HG03571 (cell line): Measurements from ENCODE around the gene ZNF593OS.

Source experiments
- ATAC-seq: cut with Tn5 transposase; IDR thresholded peaks from one replicate; pipeline ENCODE4 v1.9.1; 2021; ENCODE audit not compliant: unreplicated experiment

Gene ZNF593OS

GRCh38 chr1:26171084-26172072 lies at the start of gene ZNF593OS:
ZNF593OS (minus strand) TSS chr1:26171832; CDS start chr1:26171661, 171 bp downstream.
- no peak for ATAC-seq

GRCh38 chr1:26221094-26221493 lies 49.5 kb upstream of the ZNF593OS start:
- no peak for ATAC-seq

- no peak for ATAC-seq
Measured at GRCh38 chr1:26220199-26220912, 48.7 kb upstream of the ZNF593OS start.

DNA sequence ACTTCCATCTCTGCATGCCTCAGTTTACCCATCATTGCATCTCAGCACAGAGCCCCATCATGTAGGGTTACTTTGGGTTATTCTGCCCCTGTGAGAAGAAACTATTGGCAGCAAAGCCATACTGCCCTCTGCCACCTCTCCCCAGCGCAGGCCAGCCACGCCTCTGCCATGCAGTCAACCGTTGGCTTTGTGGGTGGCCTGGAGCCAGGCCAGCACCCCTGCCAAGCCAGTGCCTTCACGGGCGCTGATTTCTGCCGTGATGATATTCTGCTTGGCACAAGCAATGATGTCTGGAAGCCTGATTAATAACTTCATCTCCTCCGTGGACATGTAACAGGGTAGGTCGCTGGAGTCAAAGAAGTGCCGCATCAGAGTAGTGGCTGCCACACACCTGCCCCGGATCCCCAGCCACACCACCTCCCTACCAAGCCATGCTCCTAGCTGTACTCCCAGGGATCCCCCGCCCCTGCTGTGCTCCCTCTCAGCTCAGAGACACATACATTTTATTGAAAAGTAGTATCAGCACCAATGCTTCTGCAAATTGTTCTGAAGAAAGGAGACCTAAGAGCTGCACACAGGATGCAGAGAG lies 47.4 kb upstream of the ZNF593OS start:
- no peak for ATAC-seq

GRCh38 chr1:26215246-26215645 lies 43.6 kb upstream of the ZNF593OS start:
- no peak for ATAC-seq

DNA sequence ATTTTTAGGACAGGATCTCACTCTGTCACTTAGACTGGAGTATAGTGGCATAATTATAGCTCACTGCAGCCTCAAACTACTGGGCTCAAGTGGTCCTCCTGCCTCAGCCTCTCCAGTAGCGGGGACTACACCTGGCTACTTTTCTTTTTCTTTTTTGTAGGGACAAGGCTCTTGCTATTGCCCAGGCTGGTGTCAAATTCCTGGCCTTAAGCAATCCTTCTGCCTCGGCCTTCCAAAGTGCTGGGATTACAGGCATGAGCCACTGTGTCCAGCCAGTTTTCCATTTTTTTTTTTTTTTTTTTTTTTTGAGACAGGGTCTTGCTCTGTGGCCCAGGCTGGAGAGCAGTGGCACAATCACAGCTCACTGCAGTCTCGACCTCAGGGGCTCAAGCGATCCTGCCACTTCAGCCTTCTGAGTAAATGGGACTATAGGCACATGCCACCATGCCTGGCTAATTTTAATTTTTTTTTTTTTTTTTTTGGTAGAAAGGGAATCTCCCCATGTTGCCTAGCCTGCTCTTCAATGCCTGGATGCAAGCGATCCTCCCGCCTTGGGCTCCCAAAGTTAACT lies 41.8 kb upstream of the ZNF593OS start:
- no peak for ATAC-seq

DNA sequence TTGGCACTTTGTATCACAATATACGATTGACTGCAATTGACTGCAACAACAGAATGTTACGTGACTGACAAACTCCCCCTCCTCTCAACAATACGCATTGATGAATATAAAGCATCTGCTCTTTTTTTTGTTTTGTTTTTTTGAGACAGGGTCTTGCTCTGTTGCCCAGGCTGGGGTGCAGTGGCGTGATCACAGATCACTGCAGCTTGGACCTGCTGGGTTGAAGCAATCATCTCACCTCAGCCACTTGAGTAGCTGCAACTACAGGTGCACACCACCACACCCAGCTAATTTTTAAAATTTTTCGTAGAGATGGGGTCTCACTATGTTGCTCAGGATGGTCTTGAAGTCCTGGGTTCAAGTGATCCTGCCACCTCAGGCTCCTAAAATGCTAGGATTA lies 41.1 kb upstream of the ZNF593OS start:
- ATAC-seq, result no peak

- ATAC-seq, result no peak
Measured at GRCh38 chr1:26210147-26210870, 38.7 kb upstream of the ZNF593OS start.

GRCh38 chr1:26203642-26204318 lies 32.1 kb upstream of the ZNF593OS start:
- no peak for ATAC-seq

DNA sequence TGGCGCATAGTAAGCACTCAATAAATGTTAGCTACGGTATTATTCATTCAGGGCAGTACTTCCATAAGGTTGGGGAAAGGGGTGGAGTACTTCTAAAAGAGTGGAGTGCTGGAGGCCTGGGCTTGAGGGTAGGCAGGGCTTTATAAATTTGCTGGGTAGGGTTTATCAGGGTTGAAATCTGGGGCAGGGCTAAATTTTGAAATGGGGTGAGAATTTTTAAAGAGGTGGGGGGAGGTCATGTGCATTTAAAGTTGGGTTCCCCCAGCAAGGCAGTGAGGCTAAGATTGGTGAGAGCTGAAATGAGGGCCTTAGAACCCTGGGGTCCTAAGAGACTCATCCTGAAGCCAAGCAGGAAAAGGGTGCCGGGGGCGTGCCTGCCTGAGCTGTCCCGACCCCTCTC lies 28.8 kb upstream of the ZNF593OS start:
- no peak for ATAC-seq

DNA sequence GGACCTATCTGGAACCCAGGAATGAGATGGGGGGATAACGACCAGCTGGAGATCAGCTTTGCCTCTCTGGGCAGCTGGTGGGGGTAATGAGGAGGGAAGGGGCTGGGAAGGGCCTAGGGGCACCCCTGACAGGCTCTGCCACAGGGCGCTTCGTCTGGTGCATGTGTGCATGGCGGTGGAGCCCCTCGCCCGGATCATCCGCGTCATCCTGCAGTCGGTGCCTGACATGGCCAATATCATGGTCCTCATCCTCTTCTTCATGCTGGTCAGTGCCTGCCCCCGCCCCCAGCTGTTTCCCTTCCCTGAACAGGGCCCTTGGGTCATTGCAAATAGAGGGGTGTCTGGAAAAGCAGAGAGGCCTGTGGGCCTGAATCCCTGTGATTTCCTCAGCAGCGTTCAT lies 26.2 kb upstream of the ZNF593OS start:
- no peak for ATAC-seq

DNA sequence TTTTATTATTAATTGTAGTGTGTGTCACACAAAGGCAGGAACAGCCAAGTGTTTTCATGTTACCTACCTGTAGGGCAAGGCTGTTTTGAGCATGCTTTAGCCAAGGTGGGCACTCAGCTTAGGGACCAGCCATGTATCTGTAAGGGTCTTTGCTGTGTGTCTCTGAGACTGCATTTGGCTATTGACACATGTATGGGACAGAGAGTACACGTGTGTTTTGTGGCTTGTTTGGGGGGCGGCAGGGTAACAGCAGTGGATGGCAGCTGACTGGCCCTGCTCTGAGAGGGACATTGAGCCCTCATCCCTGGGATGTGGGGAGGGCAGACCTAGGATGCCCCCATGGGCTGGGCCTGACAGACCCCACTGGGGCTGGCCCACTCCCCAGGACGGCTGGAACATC lies 25.7 kb upstream of the ZNF593OS start:
- no peak for ATAC-seq

DNA sequence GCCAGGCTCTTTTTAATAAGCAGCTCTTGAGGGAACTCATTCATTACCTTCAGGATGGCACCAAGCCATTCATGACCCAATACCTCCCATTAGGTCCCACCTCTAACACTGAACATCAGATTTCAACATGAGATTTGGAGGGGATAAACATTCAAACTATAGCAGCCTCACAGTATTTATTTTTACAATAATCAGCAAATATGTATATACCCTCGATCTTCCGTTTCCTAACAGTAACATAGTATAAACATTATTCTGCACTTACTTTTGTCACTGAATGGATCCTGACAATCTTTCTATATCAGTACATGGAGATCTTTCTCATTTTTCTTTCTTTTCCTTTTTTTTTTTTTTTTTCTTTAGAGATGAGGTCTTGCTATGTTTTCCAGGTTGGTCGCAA lies 24.2 kb upstream of the ZNF593OS start:
- no peak for ATAC-seq

DNA sequence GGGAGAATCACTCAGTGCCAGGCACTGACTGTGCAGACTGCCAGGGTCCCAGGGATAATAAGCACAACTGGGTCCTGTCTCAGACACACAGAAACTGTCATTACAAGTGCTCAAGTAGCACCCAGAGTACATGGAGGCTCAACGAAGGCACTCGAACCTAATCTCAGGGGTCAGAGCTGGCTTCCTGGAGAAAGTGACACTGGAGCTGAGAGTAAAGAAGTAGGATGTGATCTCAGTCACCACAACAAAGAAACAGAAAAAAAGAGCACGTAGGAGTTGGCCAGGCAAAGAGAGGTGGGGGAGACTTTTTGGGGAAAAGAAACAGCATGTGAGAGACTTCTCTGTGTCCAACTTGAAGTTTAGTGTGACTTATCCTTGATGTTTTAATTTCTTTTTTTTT lies 20.1 kb upstream of the ZNF593OS start:
- ATAC-seq, result no peak

DNA sequence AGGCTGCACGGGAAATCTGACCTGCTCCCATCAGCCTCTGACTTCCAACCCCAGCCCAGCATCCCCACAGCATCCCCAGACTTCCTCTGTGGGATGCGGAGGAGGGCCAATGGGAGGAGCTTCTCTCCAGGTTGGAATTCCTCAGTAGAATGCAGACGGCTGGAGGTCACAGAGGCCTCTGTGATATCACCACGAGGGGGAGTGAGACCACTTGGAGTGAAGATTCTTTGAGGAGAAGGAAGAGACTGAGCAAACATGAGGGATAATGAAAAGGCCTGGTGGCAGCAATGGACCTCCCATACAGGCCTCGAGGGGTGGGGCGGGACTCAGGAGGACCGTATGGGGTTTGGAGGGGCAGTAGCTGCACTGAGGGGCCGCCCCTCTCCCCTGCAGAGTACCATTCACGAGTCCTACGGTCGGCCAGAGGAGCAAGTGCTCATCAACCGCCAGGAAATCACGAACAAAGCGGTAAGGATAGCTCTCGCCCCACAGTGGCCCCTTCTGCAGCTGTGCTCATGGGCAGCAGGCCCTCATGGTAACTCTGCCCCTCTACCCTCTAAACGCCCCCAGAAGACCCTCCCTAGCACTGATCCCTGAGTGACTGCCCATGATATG lies 18.8 kb upstream of the ZNF593OS start, which contains the start of gene CATSPER4:
Gene CATSPER4 (plus strand): TSS at position 230 of the 615 bp plus-strand sequence. CDS start 26 bp downstream, at position 256.
- ATAC-seq, result no peak

DNA sequence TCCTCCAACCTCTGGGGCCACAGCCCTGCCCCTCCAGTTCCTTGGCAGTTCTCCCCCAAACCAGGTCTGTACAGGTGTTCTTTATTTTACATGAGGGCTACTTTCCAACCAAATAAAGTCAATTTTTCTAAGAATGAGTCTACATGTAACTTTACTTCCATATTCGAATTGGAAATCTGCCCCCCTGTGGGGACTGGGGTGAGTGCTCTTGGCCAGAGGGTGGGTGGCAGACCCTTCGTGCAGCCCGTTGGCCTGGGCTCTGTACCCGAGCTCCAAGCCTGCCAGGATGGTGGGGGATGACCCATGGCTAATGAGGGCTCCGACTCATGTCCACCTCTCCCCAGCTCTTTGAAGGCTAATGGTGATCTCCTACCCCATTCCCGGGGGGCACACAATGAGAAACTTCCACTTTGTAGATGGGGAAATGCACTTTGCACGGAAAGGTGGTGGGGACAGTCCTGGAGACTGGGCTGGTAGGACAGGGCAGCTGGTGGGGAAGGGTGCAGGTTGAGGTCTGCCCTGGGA lies 18.2 kb upstream of the ZNF593OS start:
- no peak for ATAC-seq

- no peak for ATAC-seq
Measured at GRCh38 chr1:26189331-26189730, 17.7 kb upstream of the ZNF593OS start.

DNA sequence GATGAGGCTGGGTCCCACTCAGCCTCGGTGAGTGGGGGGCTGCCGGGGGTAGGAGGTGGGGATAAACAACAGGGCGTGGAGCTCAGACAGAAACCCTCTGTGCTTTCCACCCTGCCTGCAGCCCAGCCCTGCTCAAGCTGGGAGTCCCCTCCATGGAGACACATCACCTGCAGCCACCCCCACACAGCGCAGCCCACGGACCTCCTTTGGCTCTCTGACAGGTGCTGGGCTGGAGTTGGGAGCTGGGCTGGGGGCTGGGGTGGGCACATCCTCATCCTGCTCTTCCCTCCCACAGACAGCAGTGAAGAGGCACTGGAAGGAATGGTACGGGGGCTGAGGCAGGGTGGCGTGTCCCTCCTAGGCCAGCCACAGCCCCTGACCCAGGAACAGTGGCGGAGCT lies 16.8 kb upstream of the ZNF593OS start:
- ATAC-seq, result no peak

GRCh38 chr1:26187882-26188281 lies 16.2 kb upstream of the ZNF593OS start:
- no peak for ATAC-seq
